ENCODE results near the gene ST3GAL2. TPM values are rescaled to one million over a fixed set of nuclear protein-coding genes. Genes with fewer than 3 reads are reported as not detected.

ST3GAL2 gene
- total and polyA plus RNA-seq, 2 donors (not counting 1 experiment from before 2014, with no cell fraction given), result 18.2 to 71.3 TPM

GRCh38 chr16:70434484-70435260, 4.2 kb downstream of the ST3GAL2 start:
- Histone ChIP-seq H4K20me1 (ENCODE audit: control insufficient read depth, insufficient read depth, low read length, poor library complexity, severe bottlenecking) (peaks cover 19% of the 10 kb centered on the region), H3K79me2 (ENCODE audit: control insufficient read depth, insufficient read depth, low read length) (peaks cover 56% of the 10 kb centered on the region), H3K27ac (ENCODE audit: low read length in 2 of 2) (peak overlapping the region in 1 of 2 donors; percentile 34), H2AFZ (ENCODE audit: insufficient read depth, low read depth, low read length, poor library complexity, severe bottlenecking) (no peak overlapping the region), H3K4me3 (ENCODE audit: control extremely low read depth in 1 of 5, extremely low read depth in 1 of 5, insufficient read depth in 1 of 5, low read depth in 2 of 5, low read length in 4 of 5) (no peak overlapping the region), H3K9me3 (ENCODE audit: control extremely low read depth in 1 of 3, control insufficient read depth in 2 of 3, insufficient read depth in 1 of 3, low read length in 2 of 3) (no peaks in the 10 kb centered on the region), H3K4me2 (replicated peaks; ENCODE audit: low read depth, low read length, poor library complexity, severe bottlenecking) (peak overlapping the region; percentile 13), H3K36me3 (replicated peaks in 1 of 2; ENCODE audit: control extremely low read depth in 1 of 2, control insufficient read depth in 1 of 2, extremely low read depth in 1 of 2, insufficient read depth in 2 of 2, low read length in 1 of 2) (peaks cover 0 to 2% of the 10 kb centered on the region in 2 experiments), H3K9ac (ENCODE audit: low read length) (no peak overlapping the region), H3K4me1 (ENCODE audit: control insufficient read depth in 2 of 2, insufficient read depth in 2 of 2, low read length in 2 of 2) (peaks cover 73 to 80% of the 10 kb centered on the region in 2 donors), H3K27me3 (replicated peaks in 1 of 4; ENCODE audit: control extremely low read depth in 1 of 4, control insufficient read depth in 3 of 4, insufficient read depth in 4 of 4, low read length in 3 of 4) (no peaks in the 10 kb centered on the region)
- no peak for DNase-seq
- Mint-ChIP-seq H3K27me3 (no peaks in the 10 kb centered on the region), H3K27ac (peak overlapping the region; percentile 59), H3K9me3 (ENCODE audit: insufficient read depth) (no peaks in the 10 kb centered on the region), H3K4me1 (peaks cover 78% of the 10 kb centered on the region), H3K4me3 (peak overlapping the region; percentile 34)
- ChIA-PET POLR2A (interaction anchor here (1.0 kb wide), 2 partner anchors 31 to 42 kb away, joined by 3 to 6 read pairs; no protein-coding TSS in a partner anchor), CTCF (interaction anchor here (1.6 kb wide), 1 partner anchor 13 kb away, joined by 3 read pairs; no protein-coding TSS in a partner anchor)
- WGBS (ENCODE audit: insufficient coverage), result 82% methylated on average over 5 of the region's 6 CpGs
- intact Hi-C loops (cut with micrococcal nuclease), result no loop called here
- no peak for TF ChIP-seq CTCF (IDR thresholded peaks at IDR 0.05)
- TF ChIP-seq EZH2 (IDR thresholded peaks at IDR 0.05; ENCODE audit: borderline replicate concordance, insufficient read depth, low read depth, low read length, poor library complexity, severe bottlenecking), result no peak
- ATAC-seq (ENCODE audit: low read depth), result no peak

Data from B cell (primary cell).